ENCODE data around the gene BANP. TPM values are rescaled to one million over a fixed set of nuclear protein-coding genes. Genes with fewer than 3 reads are reported as not detected.

BANP gene
- total RNA-seq, 1 experiment from 2014 or later = 37.2 TPM

DNA sequence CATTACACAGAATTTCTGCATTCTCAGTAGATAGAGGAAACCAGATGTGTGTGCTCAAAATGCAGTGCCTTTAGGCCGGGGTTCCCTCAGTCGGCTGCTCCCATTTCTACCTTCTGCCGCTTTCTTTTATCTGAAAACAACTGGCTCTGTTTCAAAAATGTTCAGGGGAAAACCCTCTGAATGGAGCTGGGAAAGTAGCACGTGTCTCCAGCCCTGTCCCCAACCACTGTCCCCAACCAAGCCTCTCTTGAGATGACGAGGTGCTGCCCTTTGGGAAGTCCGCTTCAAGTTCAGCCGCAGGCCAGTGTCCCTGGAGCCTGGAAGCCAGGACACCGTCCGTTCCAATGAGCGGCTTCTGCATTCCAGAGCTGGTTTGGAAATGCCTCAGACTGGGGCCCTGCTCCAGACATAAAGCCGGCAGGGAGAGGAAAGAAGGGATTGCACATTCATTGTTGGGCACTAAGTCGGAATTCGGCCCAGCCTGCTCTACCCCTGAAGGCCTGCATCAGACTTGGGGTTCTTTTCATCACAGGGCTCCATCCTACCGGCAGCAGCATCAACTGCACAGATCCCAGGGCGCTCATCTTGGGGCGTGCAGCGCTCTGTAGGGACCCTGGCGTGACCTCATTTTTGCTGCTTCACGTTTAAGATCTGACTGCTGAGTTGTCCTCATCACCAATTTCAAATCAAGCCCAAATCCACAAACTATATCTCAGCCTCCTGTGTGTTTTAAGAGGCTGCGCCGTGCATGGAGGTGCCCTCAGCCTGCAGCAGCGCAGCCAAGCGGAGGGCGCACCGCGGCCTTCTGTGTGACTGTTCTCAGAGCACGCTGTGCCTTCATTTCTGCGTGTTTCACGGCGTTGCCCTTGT lies 111.3 kb downstream of the BANP start:
- no peaks in the 10 kb centered on the region for H3K4me1 ChIP-seq (ENCODE audit: control insufficient read depth in 1 of 2, insufficient read depth in 2 of 2, low read length in 2 of 2)
- H3K36me3 ChIP-seq (ENCODE audit: control insufficient read depth in 1 of 2, insufficient read depth in 2 of 2, low read length in 2 of 2) = no peaks in the 10 kb centered on the region
- ChIA-PET POLR2A (no interaction called here), CTCF (no interaction called here), RAD21 (ENCODE audit: low non-redundant PET in 1 of 2, low total read pairs in 2 of 2, uncharacterized antibody in 2 of 2, unreplicated experiment in 2 of 2) (no interaction called here)
- ATAC-seq = no peak
- no peaks in the 10 kb centered on the region for H4K20me1 ChIP-seq (ENCODE audit: insufficient read depth)
- H3K9ac ChIP-seq (ENCODE audit: low read length) = no peak overlapping the region
- no TSS peak for BruUV-seq (replicated peaks)
- no peak for DNase-seq (ENCODE audit: low read depth, low spot score)
- no peak overlapping the region for H3K4me3 ChIP-seq (replicated peaks in 1 of 2; ENCODE audit: low read depth in 1 of 2, low read length in 2 of 2)
- H3K4me2 ChIP-seq (ENCODE audit: low read length) = no peak overlapping the region
- H3K27ac ChIP-seq (ENCODE audit: low read depth, low read length) = no peak overlapping the region
- H3K9me2 ChIP-seq (ENCODE audit: insufficient read depth) = no peaks in the 10 kb centered on the region
- H2AFZ ChIP-seq (ENCODE audit: low read depth, low read length, poor library complexity, severe bottlenecking) = no peak overlapping the region
- no peaks in the 10 kb centered on the region for H3K79me2 ChIP-seq (ENCODE audit: insufficient read depth, low read length)
- TF ChIP-seq, protein P1, sequence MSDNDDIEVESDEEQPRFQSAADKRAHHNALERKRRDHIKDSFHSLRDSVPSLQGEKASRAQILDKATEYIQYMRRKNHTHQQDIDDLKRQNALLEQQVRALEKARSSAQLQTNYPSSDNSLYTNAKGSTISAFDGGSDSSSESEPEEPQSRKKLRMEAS (IDR thresholded peaks at IDR 0.05) = no peak
- TF ChIP-seq ZNF274 (IDR thresholded peaks at IDR 0.05; ENCODE audit: low read depth, low read length) = no peak
- no peak for TF ChIP-seq ELF1 (IDR thresholded peaks at IDR 0.05; ENCODE audit: borderline replicate concordance, low read depth)
- no peak for TF ChIP-seq SIN3A (IDR thresholded peaks at IDR 0.05; ENCODE audit: low read depth)
- TF ChIP-seq, protein P2, sequence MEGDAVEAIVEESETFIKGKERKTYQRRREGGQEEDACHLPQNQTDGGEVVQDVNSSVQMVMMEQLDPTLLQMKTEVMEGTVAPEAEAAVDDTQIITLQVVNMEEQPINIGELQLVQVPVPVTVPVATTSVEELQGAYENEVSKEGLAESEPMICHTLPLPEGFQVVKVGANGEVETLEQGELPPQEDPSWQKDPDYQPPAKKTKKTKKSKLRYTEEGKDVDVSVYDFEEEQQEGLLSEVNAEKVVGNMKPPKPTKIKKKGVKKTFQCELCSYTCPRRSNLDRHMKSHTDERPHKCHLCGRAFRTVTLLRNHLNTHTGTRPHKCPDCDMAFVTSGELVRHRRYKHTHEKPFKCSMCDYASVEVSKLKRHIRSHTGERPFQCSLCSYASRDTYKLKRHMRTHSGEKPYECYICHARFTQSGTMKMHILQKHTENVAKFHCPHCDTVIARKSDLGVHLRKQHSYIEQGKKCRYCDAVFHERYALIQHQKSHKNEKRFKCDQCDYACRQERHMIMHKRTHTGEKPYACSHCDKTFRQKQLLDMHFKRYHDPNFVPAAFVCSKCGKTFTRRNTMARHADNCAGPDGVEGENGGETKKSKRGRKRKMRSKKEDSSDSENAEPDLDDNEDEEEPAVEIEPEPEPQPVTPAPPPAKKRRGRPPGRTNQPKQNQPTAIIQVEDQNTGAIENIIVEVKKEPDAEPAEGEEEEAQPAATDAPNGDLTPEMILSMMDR (IDR thresholded peaks at IDR 0.05 in 2 of 3, conservative IDR thresholded peaks at IDR 0.05 in 1 of 3; ENCODE audit: borderline replicate concordance in 1 of 3, insufficient read depth in 1 of 3, low read depth in 2 of 3, low read length in 2 of 3) = no peak
- TF ChIP-seq CBX3 (IDR thresholded peaks at IDR 0.05; ENCODE audit: low read depth) = no peak
- TF ChIP-seq FOSL1 (IDR thresholded peaks at IDR 0.05; ENCODE audit: low read depth) = no peak
- no peak for TF ChIP-seq YY1 (IDR thresholded peaks at IDR 0.05; ENCODE audit: extremely low read depth, insufficient replicate concordance, low read depth, low read length)
- intact Hi-C loops (cut with micrococcal nuclease) = no loop called here
- H3K27me3 ChIP-seq (ENCODE audit: insufficient read depth, low read length) = no peaks in the 10 kb centered on the region
- H3K9me3 ChIP-seq (ENCODE audit: control insufficient read depth in 1 of 2, insufficient read depth in 1 of 2, low read depth in 1 of 2, low read length in 2 of 2) = no peaks in the 10 kb centered on the region

Measured in HCT116 (cell line).